Endodermal cell (in vitro differentiated cells): ENCODE measurements around the gene ZNF501. TPM values are rescaled to one million over a fixed set of nuclear protein-coding genes. Genes with fewer than 3 reads are reported as not detected.

Source experiments
- DNase-seq: peaks from one replicate; pipeline ENCODE4 v3.0.0-alpha.2; 2017
- H3K27ac ChIP-seq: 2 replicates; pipeline ENCODE4 v1.5.1; 2013; ENCODE audit warnings: mild to moderate bottlenecking, low read depth, low read length, moderate library complexity
- H3K27me3 ChIP-seq: 2 replicates; pipeline ENCODE4 v1.6.1; 2013; ENCODE audit warnings: mild to moderate bottlenecking, low read length, moderate library complexity; ENCODE audit not compliant: insufficient read depth, control insufficient read depth, poor library complexity, severe bottlenecking
- H3K36me3 ChIP-seq: 2 replicates; pipeline ENCODE4 v1.7.0; 2013; ENCODE audit warnings: mild to moderate bottlenecking, low read length, moderate library complexity; ENCODE audit not compliant: control insufficient read depth, insufficient read depth
- H3K4me1 ChIP-seq: one replicate; pipeline ENCODE4 v1.7.0; 2013; ENCODE audit warnings: low read length; ENCODE audit not compliant: control insufficient read depth, insufficient read depth
- H3K4me3 ChIP-seq: 2 replicates; pipeline ENCODE4 v1.5.1; 2013; ENCODE audit warnings: mild to moderate bottlenecking, low read length, moderate library complexity
- H3K9ac ChIP-seq: 2 replicates; pipeline ENCODE4 v1.6.1; 2013; ENCODE audit warnings: mild to moderate bottlenecking, low read length, moderate library complexity; ENCODE audit not compliant: poor library complexity, severe bottlenecking; ENCODE audit errors: extremely low read depth
- H3K9me3 ChIP-seq: 2 replicates; pipeline ENCODE4 v1.6.1; 2013; ENCODE audit warnings: mild to moderate bottlenecking, low read length, moderate library complexity; ENCODE audit not compliant: control insufficient read depth
- H3K27ac Mint-ChIP-seq: 2 replicates; pipeline ENCODE4 v1.8.0; 2020; ENCODE audit warnings: mixed read lengths
- H3K27me3 Mint-ChIP-seq: 2 replicates; pipeline ENCODE4 v1.8.0; 2021; ENCODE audit warnings: mild to moderate bottlenecking, mixed read lengths; ENCODE audit not compliant: insufficient read depth
- H3K36me3 Mint-ChIP-seq: 2 replicates; pipeline ENCODE4 v1.8.0; 2020; ENCODE audit warnings: low read depth, mixed read lengths
- H3K4me1 Mint-ChIP-seq: 2 replicates; pipeline ENCODE4 v1.8.0; 2020; ENCODE audit warnings: mixed read lengths
- H3K4me3 Mint-ChIP-seq: 2 replicates; pipeline ENCODE4 v1.8.0; 2020; ENCODE audit warnings: mild to moderate bottlenecking, moderate library complexity, mixed read lengths
- H3K9me3 Mint-ChIP-seq: 2 replicates; pipeline ENCODE4 v1.8.0; 2020; ENCODE audit warnings: mild to moderate bottlenecking, mixed read lengths
- WGBS, 2 experiments: methylation state at CpG; one replicate each; pipeline versions ENCODE4 v1.1.5 to v1.1.7; 2013; ENCODE audit warnings: missing lambda C conversion rate in 2 of 2, mixed read lengths in 1 of 2; ENCODE audit not compliant: insufficient coverage in 1 of 2, insufficient read length in 1 of 2; 5-methylcytosine and 5-hydroxymethylcytosine counted together
- total RNA-seq, 2 donors: library from RNA; stranded (reverse); fragmentation: NEBNext Ultra II Directional in 1 of 2; extraction: Animal tissue kit (Norgen Biotek cat#: 25700) in 1 of 2; gene quantifications; 2 replicates in 1 of 2; 3 replicates in 1 of 2; pipeline ENCODE4 v1.2.1, GENCODE V29; 2021
- TF ChIP-seq, protein P1 (sequence below): fragments of 200-600 bp; sonication (generic); conservative IDR thresholded peaks from 2 replicates; pipeline ENCODE4 v1.5.0; 2021; ENCODE audit warnings: antibody characterized with exemption, mild to moderate bottlenecking

The ZNF501 gene
- total RNA-seq, 2 donors from 2014 or later, result 5.3 to 6.6 TPM

DNA sequence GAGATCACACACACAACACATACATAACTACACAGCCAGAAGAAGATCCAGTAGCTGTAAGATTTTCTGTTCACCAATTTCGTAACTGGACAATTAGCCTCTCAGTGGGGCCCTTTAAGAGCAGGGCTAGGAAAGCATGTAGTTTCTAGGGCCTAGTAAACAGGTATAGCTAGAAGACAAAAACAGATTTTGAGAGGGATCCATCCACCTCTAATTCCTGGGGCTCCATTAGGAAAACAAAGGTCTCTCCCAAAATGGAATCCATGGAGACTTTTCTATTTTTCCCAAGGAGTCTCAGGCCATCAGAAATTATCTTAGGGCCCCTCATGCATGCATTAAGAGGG, 42.6 kb downstream of the ZNF501 start:
- TF ChIP-seq, protein P1, sequence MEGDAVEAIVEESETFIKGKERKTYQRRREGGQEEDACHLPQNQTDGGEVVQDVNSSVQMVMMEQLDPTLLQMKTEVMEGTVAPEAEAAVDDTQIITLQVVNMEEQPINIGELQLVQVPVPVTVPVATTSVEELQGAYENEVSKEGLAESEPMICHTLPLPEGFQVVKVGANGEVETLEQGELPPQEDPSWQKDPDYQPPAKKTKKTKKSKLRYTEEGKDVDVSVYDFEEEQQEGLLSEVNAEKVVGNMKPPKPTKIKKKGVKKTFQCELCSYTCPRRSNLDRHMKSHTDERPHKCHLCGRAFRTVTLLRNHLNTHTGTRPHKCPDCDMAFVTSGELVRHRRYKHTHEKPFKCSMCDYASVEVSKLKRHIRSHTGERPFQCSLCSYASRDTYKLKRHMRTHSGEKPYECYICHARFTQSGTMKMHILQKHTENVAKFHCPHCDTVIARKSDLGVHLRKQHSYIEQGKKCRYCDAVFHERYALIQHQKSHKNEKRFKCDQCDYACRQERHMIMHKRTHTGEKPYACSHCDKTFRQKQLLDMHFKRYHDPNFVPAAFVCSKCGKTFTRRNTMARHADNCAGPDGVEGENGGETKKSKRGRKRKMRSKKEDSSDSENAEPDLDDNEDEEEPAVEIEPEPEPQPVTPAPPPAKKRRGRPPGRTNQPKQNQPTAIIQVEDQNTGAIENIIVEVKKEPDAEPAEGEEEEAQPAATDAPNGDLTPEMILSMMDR, result no peak
- Mint-ChIP-seq H3K36me3 (peaks cover 90% of the 10 kb centered on the region), H3K9me3 (peaks cover 69% of the 10 kb centered on the region), H3K27me3 (no peaks in the 10 kb centered on the region), H3K4me1 (no peaks in the 10 kb centered on the region), H3K4me3 (no peak overlapping the region), H3K27ac (no peak overlapping the region)
- Histone ChIP-seq H3K27me3 (no peaks in the 10 kb centered on the region), H3K4me1 (no peaks in the 10 kb centered on the region), H3K27ac (no peak overlapping the region), H3K4me3 (peak overlapping the region; percentile 66), H3K9ac (no peak overlapping the region), H3K9me3 (peaks cover 70% of the 10 kb centered on the region), H3K36me3 (peaks cover 40% of the 10 kb centered on the region)
- 96 to 100% methylated on average over 1 of the region's 1 CpG for WGBS, 2 experiments
- DNase-seq, result no peak

DNA sequence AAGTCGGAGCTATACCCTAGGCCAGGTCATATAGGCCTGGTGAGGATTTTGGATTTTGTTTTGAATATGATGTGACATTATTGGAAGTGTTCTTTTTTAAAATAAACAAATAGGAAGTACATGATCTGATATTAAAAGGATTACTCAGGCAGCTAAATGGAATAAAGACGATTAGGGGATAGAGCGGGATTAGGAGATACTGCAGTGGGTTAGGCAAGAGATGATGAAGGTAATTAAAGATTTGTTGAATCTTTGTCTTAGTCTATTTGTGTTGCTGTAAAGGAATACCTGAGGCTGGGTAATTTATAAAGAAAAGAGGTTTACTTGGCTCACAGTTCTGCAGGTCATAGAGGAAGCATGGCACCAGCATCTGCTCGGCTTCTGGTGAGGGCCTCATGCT, 53.5 kb downstream of the ZNF501 start:
- H3K4me1 Mint-ChIP-seq, result no peaks in the 10 kb centered on the region
- no peak overlapping the region for H3K27ac Mint-ChIP-seq
- Histone ChIP-seq H3K27ac (no peak overlapping the region), H3K9me3 (no peaks in the 10 kb centered on the region), H3K27me3 (no peaks in the 10 kb centered on the region), H3K4me1 (no peaks in the 10 kb centered on the region), H3K36me3 (peaks cover 53% of the 10 kb centered on the region), H3K4me3 (no peak overlapping the region), H3K9ac (no peak overlapping the region)
- no peaks in the 10 kb centered on the region for H3K27me3 Mint-ChIP-seq
- no peak overlapping the region for H3K4me3 Mint-ChIP-seq
- peaks cover 48% of the 10 kb centered on the region for H3K36me3 Mint-ChIP-seq
- 94 to 97% methylated on average over 4 of the region's 4 CpGs for WGBS, 2 experiments
- no peak for DNase-seq
- TF ChIP-seq, protein P1, result no peak
- H3K9me3 Mint-ChIP-seq, result peaks cover 1% of the 10 kb centered on the region

Other genes with a start within 250 kb of the ZNF501 start
- 10 to 100 TPM; 11.0 to 15.5 TPM for gene ZKSCAN7, start 174.4 kb upstream of the ZNF501 start, total RNA-seq
- 10 to 100 TPM; 18.1 to 19.9 TPM for gene ZNF660, start 144.7 kb upstream of the ZNF501 start, total RNA-seq
- gene ZNF197, start 104.6 kb upstream of the ZNF501 start, total RNA-seq, result 10 to 100 TPM; 22.7 to 31.9 TPM
- 10 to 100 TPM; 16.0 to 16.6 TPM for gene ZNF35, start 80.9 kb upstream of the ZNF501 start, total RNA-seq
- gene ZNF502, start 17.0 kb upstream of the ZNF501 start, total RNA-seq, result 1 to 10 TPM in 1 of 2 donors, under 1 TPM in 1; 0.29 to 1.6 TPM
- 10 to 100 TPM; 42.9 to 46.8 TPM for gene KIAA1143, start 32.0 kb downstream of the ZNF501 start, total RNA-seq
- 10 to 100 TPM; 16.2 to 20.4 TPM for gene KIF15, start 32.2 kb downstream of the ZNF501 start, total RNA-seq
- 10 to 100 TPM; 12.1 to 16.9 TPM for gene TMEM42, start 132.3 kb downstream of the ZNF501 start, total RNA-seq
- gene TGM4, start 145.0 kb downstream of the ZNF501 start, total RNA-seq, result not detected
- gene ZDHHC3, start 246.5 kb downstream of the ZNF501 start, total RNA-seq, result 10 to 100 TPM; 63.7 to 69.7 TPM
- gene EXOSC7, start 246.6 kb downstream of the ZNF501 start, total RNA-seq, result 10 to 100 TPM; 61.2 to 69.4 TPM